GM23338 (cell line): Measurements from ENCODE around the gene CDK13. TPM values are rescaled to one million over a fixed set of nuclear protein-coding genes. Genes with fewer than 3 reads are reported as not detected.
A peak's percentile ranks its signal among the peaks of the same experiment; 100 is the strongest.
"Not testable (repeated sequence)": the region's sequence is repeated elsewhere in the genome, so short reads cannot be mapped to it uniquely, and the experiment has no call there.

Experiments used
- ATAC-seq: fragments of 200-7000 bp; cut with Tn5 transposase; 3 replicates; pipeline ENCODE4 v1.9.1; 2020
- DNase-seq: peaks from one replicate; pipeline ENCODE4 v3.0.0-alpha.2; 2015; ENCODE audit warnings: low spot score
- H2AFZ ChIP-seq: fragments of 200-600 bp; sonication (generic); 2 replicates; pipeline ENCODE4 v1.8.0; 2016; ENCODE audit warnings: antibody characterized with exemption, mild to moderate bottlenecking, moderate library complexity
- H3F3A ChIP-seq: fragments of 200-600 bp; sonication (generic); replicated peaks from 2 replicates; pipeline ENCODE4 v1.8.0; 2017; ENCODE audit warnings: antibody characterized with exemption, mixed run types, low read depth
- H3K27ac ChIP-seq: fragments of 200-600 bp; sonication (generic); 2 replicates; pipeline ENCODE4 v1.6.1; 2016; ENCODE audit warnings: low read depth
- H3K27me3 ChIP-seq: fragments of 200-600 bp; sonication (generic); 2 replicates; pipeline ENCODE4 v1.8.0; 2016; ENCODE audit warnings: mild to moderate bottlenecking, mixed run types, moderate library complexity; ENCODE audit not compliant: insufficient read depth
- H3K36me3 ChIP-seq: fragments of 200-600 bp; sonication (generic); 2 replicates; pipeline ENCODE4 v1.8.0; 2016; ENCODE audit warnings: mild to moderate bottlenecking; ENCODE audit not compliant: insufficient read depth
- H3K4me1 ChIP-seq: fragments of 200-600 bp; sonication (generic); 2 replicates; pipeline ENCODE4 v1.8.0; 2016; ENCODE audit warnings: mild to moderate bottlenecking, moderate library complexity; ENCODE audit not compliant: insufficient read depth
- H3K4me2 ChIP-seq: fragments of 200-600 bp; sonication (generic); 2 replicates; pipeline ENCODE4 v1.7.1; 2017; ENCODE audit warnings: mixed run types
- H3K4me3 ChIP-seq: fragments of 200-600 bp; sonication (generic); 2 replicates; pipeline ENCODE4 v1.6.1; 2016; ENCODE audit warnings: mixed run types
- H3K79me2 ChIP-seq: fragments of 200-600 bp; sonication (generic); replicated peaks from 2 replicates; pipeline ENCODE4 v1.8.0; 2017; ENCODE audit warnings: mild to moderate bottlenecking; ENCODE audit not compliant: insufficient read depth
- H3K9me2 ChIP-seq: fragments of 200-600 bp; sonication (generic); 2 replicates; pipeline ENCODE4 v1.8.0; 2017; ENCODE audit not compliant: insufficient read depth
- H4K20me1 ChIP-seq: fragments of 200-600 bp; sonication (generic); replicated peaks from 2 replicates; pipeline ENCODE4 v1.8.0; 2017; ENCODE audit warnings: mild to moderate bottlenecking; ENCODE audit not compliant: insufficient read depth
- H3K27ac Mint-ChIP-seq: 2 replicates; pipeline ENCODE4 v1.8.0; 2020; ENCODE audit warnings: inconsistent platforms, mild to moderate bottlenecking, moderate library complexity, mixed read lengths
- H3K27me3 Mint-ChIP-seq: 3 replicates; pipeline ENCODE4 v1.8.0; 2022; ENCODE audit warnings: low read depth, mild to moderate bottlenecking, moderate library complexity, mixed read lengths, inconsistent platforms; ENCODE audit not compliant: insufficient read depth, poor library complexity
- H3K36me3 Mint-ChIP-seq: 3 replicates; pipeline ENCODE4 v1.8.0; 2021; ENCODE audit warnings: low read depth, mild to moderate bottlenecking, inconsistent platforms, moderate library complexity, mixed read lengths
- H3K4me1 Mint-ChIP-seq: 3 replicates; pipeline ENCODE4 v1.8.0; 2020; ENCODE audit warnings: mild to moderate bottlenecking, inconsistent platforms, mixed read lengths
- H3K4me3 Mint-ChIP-seq: 3 replicates; pipeline ENCODE4 v1.8.0; 2021; ENCODE audit warnings: moderate library complexity, mild to moderate bottlenecking, inconsistent platforms, mixed read lengths
- H3K9me3 Mint-ChIP-seq: 3 replicates; pipeline ENCODE4 v1.8.0; 2020; ENCODE audit warnings: moderate library complexity, mild to moderate bottlenecking, inconsistent platforms, mixed read lengths
- EZH2 ChIP-seq: fragments of 200-600 bp; sonication (generic); IDR thresholded peaks from one replicate; pipeline ENCODE4 v1.8.0; 2017; ENCODE audit warnings: antibody characterized with exemption, mild to moderate bottlenecking, low read depth; ENCODE audit not compliant: unreplicated experiment
- JUNB ChIP-seq: IDR thresholded peaks from one replicate; pipeline ENCODE4 v1.6.1; 2016; ENCODE audit warnings: antibody characterized with exemption; ENCODE audit not compliant: unreplicated experiment
- NANOG ChIP-seq: IDR thresholded peaks from 2 replicates; pipeline ENCODE4 v1.6.1; 2016; ENCODE audit warnings: antibody characterized with exemption, borderline replicate concordance
- POLR2AphosphoS5 ChIP-seq: IDR thresholded peaks from 2 replicates; pipeline ENCODE4 v1.6.1; 2016; ENCODE audit warnings: antibody characterized with exemption, low read depth
- STAT1 ChIP-seq: IDR thresholded peaks from one replicate; pipeline ENCODE4 v1.6.1; 2016; ENCODE audit warnings: antibody characterized with exemption; ENCODE audit not compliant: unreplicated experiment
- polyA plus RNA-seq: library from polyadenylated mRNA; unstranded; fragments of >200 nt; fragmentation: Nextera tagmentation; extraction: Ambion mirVana; gene quantifications from 2 replicates; pipeline ENCODE4 v1.2.1, GENCODE V29; 2016
- small RNA-seq: library from RNA; depleted of rRNA; stranded (forward); fragments of <200 nt; gene quantifications from one replicate; pipeline ENCODE3, GENCODE V24; 2014; ENCODE audit warnings: low replicate concordance
- total RNA-seq: library from RNA; depleted of rRNA; stranded (reverse); fragments of >200 nt; shearing (Covaris generic); gene quantifications from 2 replicates; pipeline ENCODE4 v1.2.3, GENCODE V29; 2014; rRNA removed

Gene CDK13
- total and polyA plus RNA-seq, 2 experiments from 2014 or later, result 39.4 to 80.2 TPM

GRCh38 chr7:40147371-40148246, 197.6 kb downstream of the CDK13 start (continued):
- no peak for TF ChIP-seq POLR2AphosphoS5
- no peak for TF ChIP-seq NANOG
- TF ChIP-seq EZH2, result no peak

GRCh38 chr7:40148247-40148580, 198.2 kb downstream of the CDK13 start:
- not testable (repeated sequence) for H3K4me3 ChIP-seq, ATAC-seq, H3K79me2 ChIP-seq, H2AFZ ChIP-seq, DNase-seq, H3K27me3 Mint-ChIP-seq, H4K20me1 ChIP-seq, H3K27ac Mint-ChIP-seq, H3K27me3 ChIP-seq, H3K4me3 Mint-ChIP-seq, H3K9me2 ChIP-seq, H3F3A ChIP-seq
- Mint-ChIP-seq H3K36me3 (peaks cover 31% of the 10 kb centered on the region), H3K4me1 (peaks cover 17% of the 10 kb centered on the region), H3K9me3 (peaks cover 33% of the 10 kb centered on the region)
- H3K4me2 ChIP-seq, result peak overlapping the region; percentile 22
- peak overlapping the region; percentile 53 for H3K27ac ChIP-seq
- peaks cover 17% of the 10 kb centered on the region for H3K36me3 ChIP-seq
- H3K4me1 ChIP-seq, result peaks cover 15% of the 10 kb centered on the region

GRCh38 chr7:40148671-40149070, 198.6 kb downstream of the CDK13 start:
- no peaks in the 10 kb centered on the region; the same call in 1 of the 2 replicates for H3K9me2 ChIP-seq
- no peaks in the 10 kb centered on the region for H3F3A ChIP-seq
- peak; percentile 32 for DNase-seq
- Mint-ChIP-seq H3K27me3 (peaks cover 10% of the 10 kb centered on the region), H3K27ac (no peak overlapping the region), H3K4me1 (peaks cover 12% of the 10 kb centered on the region), H3K4me3 (no peak overlapping the region), H3K9me3 (peaks cover 33% of the 10 kb centered on the region), H3K36me3 (peaks cover 31% of the 10 kb centered on the region)
- TF ChIP-seq STAT1 (no peak), JUNB (no peak)
- H4K20me1 ChIP-seq, result no peaks in the 10 kb centered on the region
- H3K27ac ChIP-seq, result peak overlapping the region; percentile 53
- no peaks in the 10 kb centered on the region for H3K27me3 ChIP-seq
- H3K4me1 ChIP-seq, result peaks cover 15% of the 10 kb centered on the region
- no peak overlapping the region for H3K4me3 ChIP-seq
- no peaks in the 10 kb centered on the region; the same call in 1 of the 2 replicates for H3K79me2 ChIP-seq
- peaks cover 17% of the 10 kb centered on the region for H3K36me3 ChIP-seq
- H2AFZ ChIP-seq, result no peak overlapping the region
- peak overlapping the region; percentile 22 for H3K4me2 ChIP-seq
- peak; percentile 38; the same call in 1 of the 3 replicates for ATAC-seq

Small RNAs within 50 kb of the gene (small RNA-seq; reads per million reads assigned to genes)
- gene AC006023.1 (not detected), gene AC006023.2 (not detected)

Other genes with a start within 250 kb of the CDK13 start
- gene MPLKIP, start 184.4 kb downstream of the CDK13 start, total RNA-seq, result 42.8 and 64.0 TPM in 2 replicates
- gene MPLKIP, start 184.4 kb downstream of the CDK13 start, polyA plus RNA-seq, result 147 and 153 TPM in 2 replicates
- gene SUGCT, start 184.7 kb downstream of the CDK13 start, total RNA-seq, result 2.1 and 5.6 TPM in 2 replicates
- gene SUGCT, start 184.7 kb downstream of the CDK13 start, polyA plus RNA-seq, result 4.2 and 5.2 TPM in 2 replicates